Ishikawa (cell line): ENCODE measurements around the gene COL25A1.

Experiments
- CEBPB ChIP-seq: IDR thresholded peaks from 2 replicates; pipeline ENCODE4 v1.6.1; 2012
- CREB1 ChIP-seq: IDR thresholded peaks from 2 replicates; pipeline ENCODE4 v1.6.1; 2012; ENCODE audit warnings: low read depth
- EGR1 ChIP-seq: IDR thresholded peaks from 2 replicates; pipeline ENCODE4 v1.6.1; 2012
- EP300 ChIP-seq: IDR thresholded peaks from 2 replicates; pipeline ENCODE4 v1.6.1; 2012; ENCODE audit warnings: borderline replicate concordance
- FOXM1 ChIP-seq: IDR thresholded peaks from 2 replicates; pipeline ENCODE4 v1.6.1; 2012; ENCODE audit warnings: low read depth, borderline replicate concordance
- MAX ChIP-seq: IDR thresholded peaks from 2 replicates; pipeline ENCODE4 v1.6.1; 2012
- NFIC ChIP-seq: IDR thresholded peaks from 2 replicates; pipeline ENCODE4 v1.6.1; 2012
- RAD21 ChIP-seq: IDR thresholded peaks from 2 replicates; pipeline ENCODE4 v1.6.1; 2012; ENCODE audit warnings: low read depth
- REST ChIP-seq: IDR thresholded peaks from 2 replicates; pipeline ENCODE4 v1.6.1; 2012; ENCODE audit warnings: low read depth, mild to moderate bottlenecking
- TAF1 ChIP-seq: IDR thresholded peaks from 2 replicates; pipeline ENCODE4 v1.6.1; 2012; ENCODE audit warnings: low read depth, mild to moderate bottlenecking
- TCF12 ChIP-seq: IDR thresholded peaks from 2 replicates; pipeline ENCODE4 v1.6.1; 2012; ENCODE audit warnings: low read depth
- TEAD4 ChIP-seq: IDR thresholded peaks from 2 replicates; pipeline ENCODE4 v1.6.1; 2012
- USF1 ChIP-seq: IDR thresholded peaks from 2 replicates; pipeline ENCODE4 v1.6.1; 2012
- YY1 ChIP-seq: IDR thresholded peaks from 2 replicates; pipeline ENCODE4 v1.6.1; 2012; ENCODE audit warnings: low read depth
- ZBTB7A ChIP-seq: IDR thresholded peaks from 2 replicates; pipeline ENCODE4 v1.6.1; 2012; ENCODE audit warnings: low read depth

Gene COL25A1

GRCh38 chr4:109148577-109149075, 153.8 kb downstream of the COL25A1 start:
- no peak for TF ChIP-seq YY1
- TF ChIP-seq TCF12, result no peak
- TF ChIP-seq USF1, result no peak
- no peak for TF ChIP-seq CEBPB
- TF ChIP-seq EGR1, result no peak
- no peak for TF ChIP-seq ZBTB7A

- TF ChIP-seq TCF12 (no peak), ZBTB7A (no peak), CREB1 (no peak), TAF1 (no peak), CEBPB (no peak), TEAD4 (no peak), NFIC (no peak), REST (no peak), RAD21 (no peak)
These were observed 155.3 kb downstream of the COL25A1 start for GRCh38 chr4:109147135-109147534.

- TF ChIP-seq USF1 (no peak), TEAD4 (no peak), YY1 (no peak), REST (no peak), EP300 (no peak), MAX (no peak), TCF12 (no peak), NFIC (no peak), EGR1 (no peak), TAF1 (no peak), FOXM1 (no peak)
These were observed 156.0 kb downstream of the COL25A1 start for GRCh38 chr4:109146499-109146898.

- TF ChIP-seq MAX (no peak), EGR1 (no peak), TEAD4 (no peak), USF1 (no peak), RAD21 (no peak), YY1 (no peak), NFIC (no peak), EP300 (no peak), CEBPB (no peak)
These were observed 167.5 kb downstream of the COL25A1 start for GRCh38 chr4:109134921-109135320.

GRCh38 chr4:109134268-109134667, 168.2 kb downstream of the COL25A1 start:
- TF ChIP-seq EGR1 (no peak), NFIC (no peak)

GRCh38 chr4:109131559-109131958, 170.9 kb downstream of the COL25A1 start:
- TF ChIP-seq RAD21 (no peak), REST (no peak), MAX (no peak), TEAD4 (no peak), ZBTB7A (no peak), FOXM1 (no peak), YY1 (no peak), EP300 (no peak), CREB1 (no peak), CEBPB (no peak), TAF1 (no peak), TCF12 (no peak), NFIC (no peak), USF1 (no peak), EGR1 (no peak)
